Endodermal cell (in vitro differentiated cells): ENCODE data around the gene KCNK1. TPM values are rescaled to one million over a fixed set of nuclear protein-coding genes. Genes with fewer than 3 reads are reported as not detected.
A peak's percentile ranks its signal among the peaks of the same experiment; 100 is the strongest.

Experiments
- DNase-seq: peaks from one replicate; pipeline ENCODE4 v3.0.0-alpha.2; 2017
- H3K27ac ChIP-seq: 2 replicates; pipeline ENCODE4 v1.5.1; 2013; ENCODE audit warnings: mild to moderate bottlenecking, low read depth, low read length, moderate library complexity
- H3K27me3 ChIP-seq: 2 replicates; pipeline ENCODE4 v1.6.1; 2013; ENCODE audit warnings: mild to moderate bottlenecking, low read length, moderate library complexity; ENCODE audit not compliant: insufficient read depth, control insufficient read depth, poor library complexity, severe bottlenecking
- H3K36me3 ChIP-seq: 2 replicates; pipeline ENCODE4 v1.7.0; 2013; ENCODE audit warnings: mild to moderate bottlenecking, low read length, moderate library complexity; ENCODE audit not compliant: control insufficient read depth, insufficient read depth
- H3K4me1 ChIP-seq: one replicate; pipeline ENCODE4 v1.7.0; 2013; ENCODE audit warnings: low read length; ENCODE audit not compliant: control insufficient read depth, insufficient read depth
- H3K4me3 ChIP-seq: 2 replicates; pipeline ENCODE4 v1.5.1; 2013; ENCODE audit warnings: mild to moderate bottlenecking, low read length, moderate library complexity
- H3K9ac ChIP-seq: 2 replicates; pipeline ENCODE4 v1.6.1; 2013; ENCODE audit warnings: mild to moderate bottlenecking, low read length, moderate library complexity; ENCODE audit not compliant: poor library complexity, severe bottlenecking; ENCODE audit errors: extremely low read depth
- H3K9me3 ChIP-seq: 2 replicates; pipeline ENCODE4 v1.6.1; 2013; ENCODE audit warnings: mild to moderate bottlenecking, low read length, moderate library complexity; ENCODE audit not compliant: control insufficient read depth
- H3K27ac Mint-ChIP-seq: 2 replicates; pipeline ENCODE4 v1.8.0; 2020; ENCODE audit warnings: mixed read lengths
- H3K27me3 Mint-ChIP-seq: 2 replicates; pipeline ENCODE4 v1.8.0; 2021; ENCODE audit warnings: mild to moderate bottlenecking, mixed read lengths; ENCODE audit not compliant: insufficient read depth
- H3K36me3 Mint-ChIP-seq: 2 replicates; pipeline ENCODE4 v1.8.0; 2020; ENCODE audit warnings: low read depth, mixed read lengths
- H3K4me1 Mint-ChIP-seq: 2 replicates; pipeline ENCODE4 v1.8.0; 2020; ENCODE audit warnings: mixed read lengths
- H3K4me3 Mint-ChIP-seq: 2 replicates; pipeline ENCODE4 v1.8.0; 2020; ENCODE audit warnings: mild to moderate bottlenecking, moderate library complexity, mixed read lengths
- H3K9me3 Mint-ChIP-seq: 2 replicates; pipeline ENCODE4 v1.8.0; 2020; ENCODE audit warnings: mild to moderate bottlenecking, mixed read lengths
- CTCF ChIP-seq: fragments of 200-600 bp; sonication (generic); conservative IDR thresholded peaks from 2 replicates; pipeline ENCODE4 v1.5.0; 2021; ENCODE audit warnings: antibody characterized with exemption, mild to moderate bottlenecking
- WGBS, 2 experiments: methylation state at CpG; one replicate each; pipeline versions ENCODE4 v1.1.5 to v1.1.7; 2013; ENCODE audit warnings: missing lambda C conversion rate in 2 of 2, mixed read lengths in 1 of 2; ENCODE audit not compliant: insufficient coverage in 1 of 2, insufficient read length in 1 of 2; 5-methylcytosine and 5-hydroxymethylcytosine counted together
- microRNA-seq: library from miRNA; unstranded; fragments of <30 nt; microRNA quantifications from one replicate; pipeline ENCODE4 v1.2.0, GENCODE V29; 2020; ENCODE audit warnings: borderline microRNAs expressed
- total RNA-seq, 2 donors: library from RNA; stranded (reverse); fragmentation: NEBNext Ultra II Directional in 1 of 2; extraction: Animal tissue kit (Norgen Biotek cat#: 25700) in 1 of 2; gene quantifications; 2 replicates in 1 of 2; 3 replicates in 1 of 2; pipeline ENCODE4 v1.2.1, GENCODE V29; 2021

KCNK1 gene
- total RNA-seq, 2 donors from 2014 or later, result 50.1 to 55.7 TPM

GRCh38 chr1:233721004-233721595 lies 107.2 kb downstream of the KCNK1 start:
- Mint-ChIP-seq H3K9me3 (peaks cover 19% of the 10 kb centered on the region), H3K27me3 (no peaks in the 10 kb centered on the region), H3K4me1 (peaks cover 27% of the 10 kb centered on the region), H3K27ac (no peak overlapping the region), H3K4me3 (no peak overlapping the region), H3K36me3 (no peaks in the 10 kb centered on the region)
- no peaks in the 10 kb centered on the region for H3K27me3 ChIP-seq
- H3K27ac ChIP-seq, result no peak overlapping the region
- DNase-seq, result peak; percentile 54
- peaks cover 14% of the 10 kb centered on the region for H3K4me1 ChIP-seq
- 78 to 86% methylated on average over 3 to 4 of the region's 4 CpGs for WGBS, 2 experiments
- H3K9me3 ChIP-seq, result peaks cover 24% of the 10 kb centered on the region
- H3K4me3 ChIP-seq, result no peak overlapping the region
- TF ChIP-seq CTCF, result no peak
- no peaks in the 10 kb centered on the region for H3K36me3 ChIP-seq
- H3K9ac ChIP-seq, result no peak overlapping the region

Small RNAs within 50 kb of the gene (microRNA-seq; reads per million reads assigned to microRNA genes)
- not detected for gene MIR4427
